HEK293 (cell line): ENCODE results near the gene SYNGR3.

Source experiments
- CTCF ChIP-seq: fragments of 450-650 bp; formaldehyde crosslinking; IDR thresholded peaks from 2 replicates; pipeline ENCODE4 v1.5.1; 2016; ENCODE audit warnings: missing biosample characterization, missing genetic modification characterization
- ZNF274 ChIP-seq, 2 experiments: fragments of 200-500 bp in 1 of 2; fragments of 450-650 bp in 1 of 2; sonication (Bioruptor generic) in 1 of 2; formaldehyde crosslinking in 1 of 2; IDR thresholded peaks; 2 replicates each; pipeline versions ENCODE4 v1.5.1 to v1.6.1; 2014 to 2016; ENCODE audit warnings: borderline replicate concordance in 1 of 2, inconsistent platforms in 1 of 2, low read length in 1 of 2, missing biosample characterization in 1 of 2, missing genetic modification characterization in 1 of 2
- ZNF596 ChIP-seq: fragments of 450-650 bp; IDR thresholded peaks from 2 replicates; pipeline ENCODE4 v1.5.0; 2018; ENCODE audit warnings: missing biosample characterization, mild to moderate bottlenecking, missing genetic modification characterization, moderate library complexity
- ZNF701 ChIP-seq: fragments of 450-650 bp; formaldehyde crosslinking; IDR thresholded peaks from 2 replicates; pipeline ENCODE4 v1.5.1; 2016; ENCODE audit warnings: missing biosample characterization, missing genetic modification characterization

GRCh38 chr16:2022723-2023091, 32.9 kb downstream of the SYNGR3 start:
- TF ChIP-seq ZNF701 (tag by site-specific recombination) = no peak
- no peak for TF ChIP-seq ZNF274 (IDR thresholded peaks at IDR 0.05; ENCODE audit: low read length)
- TF ChIP-seq ZNF274 (tag by site-specific recombination; IDR thresholded peaks at IDR 0.05; ENCODE audit: borderline replicate concordance) = no peak
- TF ChIP-seq ZNF596 = no peak
- no peak for TF ChIP-seq CTCF
